SKM-1 treated with dmso at 0.1 percent for 144 hours (cell line): ENCODE measurements around the gene VAV1.
"Not testable (repeated sequence)": the region's sequence is repeated elsewhere in the genome, so short reads cannot be mapped to it uniquely, and the experiment has no call there.

Experiments used
- DNase-seq: peaks from one replicate; lab custom pipeline; 2025; ENCODE audit not compliant: unreplicated experiment; lab: John Stamatoyannopoulos, UW

The VAV1 gene

GRCh38 chr19:6842871-6843607 lies 70.5 kb downstream of the VAV1 start:
- DNase-seq, result no peak

- DNase-seq, result no peak
These were observed 75.3 kb downstream of the VAV1 start for GRCh38 chr19:6847828-6848200.

- no peak for DNase-seq
These were observed 76.5 kb downstream of the VAV1 start for GRCh38 chr19:6848986-6849385.

GRCh38 chr19:6849876-6850275 lies 77.4 kb downstream of the VAV1 start:
- no peak for DNase-seq

GRCh38 chr19:6851359-6851758 lies 78.9 kb downstream of the VAV1 start:
- DNase-seq, result no peak

- no peak for DNase-seq
These were observed 79.5 kb downstream of the VAV1 start for GRCh38 chr19:6852001-6852400.

- DNase-seq, result no peak
These were observed 81.4 kb downstream of the VAV1 start for GRCh38 chr19:6853868-6854267.

GRCh38 chr19:6854758-6855157 lies 82.2 kb downstream of the VAV1 start:
- DNase-seq, result no peak

- DNase-seq, result no peak
These were observed 84.4 kb downstream of the VAV1 start for GRCh38 chr19:6856749-6857372.

GRCh38 chr19:6861683-6862286 lies 89.3 kb downstream of the VAV1 start:
- no peak for DNase-seq

GRCh38 chr19:6862673-6863078 lies 90.2 kb downstream of the VAV1 start:
- DNase-seq, result peak; percentile 77

- DNase-seq, result no peak
These were observed 91.9 kb downstream of the VAV1 start for GRCh38 chr19:6864325-6864940.

- DNase-seq, result no peak
These were observed 93.3 kb downstream of the VAV1 start for GRCh38 chr19:6865849-6866248.

GRCh38 chr19:6866741-6867151 lies 94.2 kb downstream of the VAV1 start:
- no peak for DNase-seq

- peak; percentile 80 for DNase-seq
These were observed 95.8 kb downstream of the VAV1 start for GRCh38 chr19:6868351-6868750.

GRCh38 chr19:6869151-6869882 lies 96.8 kb downstream of the VAV1 start:
- not testable (repeated sequence) for DNase-seq

GRCh38 chr19:6873708-6874431 lies 101.4 kb downstream of the VAV1 start:
- no peak for DNase-seq

- DNase-seq, result no peak
These were observed 102.7 kb downstream of the VAV1 start for GRCh38 chr19:6875218-6875617.

GRCh38 chr19:6876748-6877147 lies 104.2 kb downstream of the VAV1 start:
- DNase-seq, result peak; percentile 88

- DNase-seq, result no peak
These were observed 105.3 kb downstream of the VAV1 start for GRCh38 chr19:6877766-6878165.
